Natural killer cell (primary cell): ENCODE data around the gene SYNE2. TPM values are rescaled to one million over a fixed set of nuclear protein-coding genes. Genes with fewer than 3 reads are reported as not detected.

Source experiments
- ATAC-seq, 3 donors: fragments of 150-1000 bp in 2 of 3; fragments of 200-7000 bp in 1 of 3; cut with Tn5 transposase; 1 replicate in 1 of 3; 2 replicates in 2 of 3; pipeline ENCODE4 v1.10.0; 2021; ENCODE audit warnings: mild to moderate bottlenecking in 2 of 3, moderate library complexity in 2 of 3
- DNase-seq, 2 donors: peaks; one replicate each; pipeline versions ENCODE4 v3.0.0 to v3.0.0-alpha.2; 2013 to 2021; ENCODE audit warnings: mixed read lengths in 1 of 2
- H3K27ac ChIP-seq: one replicate; pipeline ENCODE4 v1.5.1; 2013; ENCODE audit warnings: mild to moderate bottlenecking, low read length
- H3K27me3 ChIP-seq: one replicate; pipeline ENCODE4 v1.6.1; 2013; ENCODE audit warnings: low read length; ENCODE audit not compliant: control insufficient read depth, insufficient read depth
- H3K36me3 ChIP-seq: one replicate; pipeline ENCODE4 v1.6.1; 2013; ENCODE audit warnings: low read length; ENCODE audit not compliant: control insufficient read depth, insufficient read depth
- H3K4me1 ChIP-seq: one replicate; pipeline ENCODE4 v1.6.1; 2013; ENCODE audit warnings: low read length; ENCODE audit not compliant: control insufficient read depth, insufficient read depth
- H3K4me3 ChIP-seq: one replicate; pipeline ENCODE4 v1.5.1; 2013; ENCODE audit warnings: low read length
- H3K9me3 ChIP-seq: one replicate; pipeline ENCODE4 v1.6.1; 2013; ENCODE audit warnings: low read length; ENCODE audit not compliant: control insufficient read depth, insufficient read depth
- H3K27ac Mint-ChIP-seq, 2 donors: one replicate each; pipeline ENCODE4 v1.8.0; 2022; ENCODE audit warnings: mild to moderate bottlenecking in 2 of 2, mixed read lengths in 2 of 2, moderate library complexity in 1 of 2
- H3K27me3 Mint-ChIP-seq, 2 donors: one replicate each; pipeline ENCODE4 v1.8.0; 2022; ENCODE audit warnings: low read depth in 2 of 2, mixed read lengths in 2 of 2
- H3K36me3 Mint-ChIP-seq: one replicate; pipeline ENCODE4 v1.8.0; 2022; ENCODE audit warnings: mixed read lengths
- H3K4me1 Mint-ChIP-seq, 2 donors: one replicate each; pipeline ENCODE4 v1.8.0; 2022; ENCODE audit warnings: mixed read lengths in 2 of 2
- H3K4me3 Mint-ChIP-seq: one replicate; pipeline ENCODE4 v1.8.0; 2022; ENCODE audit warnings: mild to moderate bottlenecking, moderate library complexity, mixed read lengths
- H3K9me3 Mint-ChIP-seq, 2 donors: one replicate each; pipeline ENCODE4 v1.8.0; 2022; ENCODE audit warnings: mixed read lengths in 2 of 2
- CTCF ChIP-seq: fragments of 200-600 bp; IDR thresholded peaks from one replicate; pipeline ENCODE4 v1.8.0; 2022; ENCODE audit warnings: antibody characterized with exemption
- WGBS: methylation state at CpG from one replicate; pipeline ENCODE4 v1.1.7; 2013; ENCODE audit warnings: missing lambda C conversion rate; ENCODE audit not compliant: insufficient coverage; 5-methylcytosine and 5-hydroxymethylcytosine counted together
- intact Hi-C: fragments of 100-400 bp; cut with micrococcal nuclease; formaldehyde crosslinking; loops from one replicate; pipeline ENCODE4 v1.14.2; 2022
- total RNA-seq, 4 donors: library from RNA; stranded (reverse); fragments of 120-200 nt in 1 of 4; gene quantifications; one replicate each; pipeline versions ENCODE4 v1.2.3 to v1.2.4, GENCODE V29; 2013 to 2022

The SYNE2 gene
- total RNA-seq, 3 donors from 2014 or later (not counting 1 experiment from before 2014, with no cell fraction given) = 325 to 434 (median 373) TPM

GRCh38 chr14:64201921-64202545 is 349.2 kb downstream of the SYNE2 start:
- no peak overlapping the region for H3K4me3 Mint-ChIP-seq
- TF ChIP-seq CTCF = no peak
- Histone ChIP-seq H3K27me3 (no peaks in the 10 kb centered on the region), H3K27ac (no peak overlapping the region), H3K4me3 (no peak overlapping the region), H3K36me3 (peaks cover 4% of the 10 kb centered on the region), H3K4me1 (peaks cover under 1% of the 10 kb centered on the region), H3K9me3 (no peaks in the 10 kb centered on the region)
- no peaks in the 10 kb centered on the region for H3K9me3 Mint-ChIP-seq
- DNase-seq (no peak), ATAC-seq (no peak)
- intact Hi-C loops = no loop called here
- no peaks in the 10 kb centered on the region for H3K27me3 Mint-ChIP-seq
- no peaks in the 10 kb centered on the region for H3K36me3 Mint-ChIP-seq
- peaks cover 15 to 27% of the 10 kb centered on the region in 2 donors for H3K4me1 Mint-ChIP-seq
- H3K27ac Mint-ChIP-seq = no peak overlapping the region
- WGBS = 96% methylated on average over 18 of the region's 18 CpGs

GRCh38 chr14:64202716-64203115 is 349.9 kb downstream of the SYNE2 start:
- H3K4me1 ChIP-seq = no peaks in the 10 kb centered on the region
- no peaks in the 10 kb centered on the region for H3K36me3 Mint-ChIP-seq
- H3K4me3 ChIP-seq = no peak overlapping the region
- peak overlapping the region in 1 of 2 donors; percentile 56 for H3K27ac Mint-ChIP-seq
- 97% methylated on average over 10 of the region's 10 CpGs for WGBS
- no peaks in the 10 kb centered on the region for H3K9me3 Mint-ChIP-seq
- no peaks in the 10 kb centered on the region for H3K9me3 ChIP-seq
- DNase-seq (no peak), ATAC-seq (no peak)
- H3K4me3 Mint-ChIP-seq = no peak overlapping the region
- no peaks in the 10 kb centered on the region for H3K27me3 ChIP-seq
- H3K27ac ChIP-seq = no peak overlapping the region
- intact Hi-C loops = no loop called here
- no peak for TF ChIP-seq CTCF
- peaks cover 5% of the 10 kb centered on the region for H3K36me3 ChIP-seq
- peaks cover 8 to 24% of the 10 kb centered on the region in 2 donors for H3K4me1 Mint-ChIP-seq
- no peaks in the 10 kb centered on the region for H3K27me3 Mint-ChIP-seq

- Mint-ChIP-seq H3K9me3 (no peaks in the 10 kb centered on the region), H3K4me1 (peaks cover 6 to 20% of the 10 kb centered on the region in 2 donors), H3K27ac (peak overlapping the region in 1 of 2 donors; percentile 56), H3K36me3 (no peaks in the 10 kb centered on the region), H3K27me3 (no peaks in the 10 kb centered on the region), H3K4me3 (no peak overlapping the region)
- H3K36me3 ChIP-seq = peaks cover 12% of the 10 kb centered on the region
- ATAC-seq (no peak), DNase-seq (no peak)
- intact Hi-C loops = no loop called here
- no peak for TF ChIP-seq CTCF
- no peak overlapping the region for H3K4me3 ChIP-seq
- H3K27ac ChIP-seq = no peak overlapping the region
- no peaks in the 10 kb centered on the region for H3K27me3 ChIP-seq
- WGBS = 91% methylated on average over 2 of the region's 4 CpGs
- no peaks in the 10 kb centered on the region for H3K9me3 ChIP-seq
- H3K4me1 ChIP-seq = no peaks in the 10 kb centered on the region
These were observed 350.7 kb downstream of the SYNE2 start for GRCh38 chr14:64203366-64204006.
